GM21619 (cell line): ENCODE results near the gene TNFSF8.

Experiments used
- ATAC-seq: cut with Tn5 transposase; IDR thresholded peaks from one replicate; pipeline ENCODE4 v1.9.1; 2021; ENCODE audit not compliant: unreplicated experiment

Gene TNFSF8

GRCh38 chr9:114906922-114907571, 23.3 kb downstream of the TNFSF8 start:
- no peak for ATAC-seq

- no peak for ATAC-seq
Observed at GRCh38 chr9:114905170-114905940, 25.0 kb downstream of the TNFSF8 start.

- ATAC-seq, result no peak
Observed at GRCh38 chr9:114902786-114903524, 27.4 kb downstream of the TNFSF8 start.

GRCh38 chr9:114900942-114901802, 29.2 kb downstream of the TNFSF8 start:
- no peak for ATAC-seq

- ATAC-seq, result no peak
Observed at GRCh38 chr9:114899995-114900394, 30.4 kb downstream of the TNFSF8 start.

- ATAC-seq, result no peak
Observed at GRCh38 chr9:114899461-114899860, 30.9 kb downstream of the TNFSF8 start.

- ATAC-seq, result peak; percentile 61
Observed at GRCh38 chr9:114898741-114899140, 31.6 kb downstream of the TNFSF8 start.

GRCh38 chr9:114897196-114897595, 33.2 kb downstream of the TNFSF8 start:
- ATAC-seq, result no peak

GRCh38 chr9:114896344-114896743, 34.0 kb downstream of the TNFSF8 start:
- ATAC-seq, result no peak

- ATAC-seq, result no peak
Observed at GRCh38 chr9:114895521-114895991, 34.8 kb downstream of the TNFSF8 start.

GRCh38 chr9:114894609-114895433, 35.6 kb downstream of the TNFSF8 start:
- ATAC-seq, result no peak

GRCh38 chr9:114894206-114894605, 36.2 kb downstream of the TNFSF8 start:
- ATAC-seq, result no peak

GRCh38 chr9:114893221-114894010, 37.0 kb downstream of the TNFSF8 start:
- ATAC-seq, result no peak

GRCh38 chr9:114889802-114890224, 40.6 kb downstream of the TNFSF8 start:
- ATAC-seq, result no peak

GRCh38 chr9:114888607-114889006, 41.8 kb downstream of the TNFSF8 start:
- ATAC-seq, result no peak

GRCh38 chr9:114887963-114888362, 42.4 kb downstream of the TNFSF8 start:
- ATAC-seq, result no peak

- no peak for ATAC-seq
Observed at GRCh38 chr9:114884787-114885452, 45.5 kb downstream of the TNFSF8 start.

- no peak for ATAC-seq
Observed at GRCh38 chr9:114883709-114884108, 46.7 kb downstream of the TNFSF8 start.
